Mesenchymal stem cell (in vitro differentiated cells and primary cell): ENCODE measurements around the gene CKAP5. TPM values are rescaled to one million over a fixed set of nuclear protein-coding genes. Genes with fewer than 3 reads are reported as not detected.

Experiments used
- DNase-seq: peaks from one replicate; pipeline ENCODE4 v3.0.0-alpha.2; 2013
- H2AFZ ChIP-seq: one replicate; pipeline ENCODE4 v1.6.1; 2013; ENCODE audit warnings: low read depth, mild to moderate bottlenecking, control low read depth, inconsistent platforms, low read length, moderate library complexity
- H2AK5ac ChIP-seq: 2 replicates; pipeline ENCODE4 v1.6.1; 2013; ENCODE audit warnings: low read length, moderate library complexity, mild to moderate bottlenecking, inconsistent platforms; ENCODE audit not compliant: severe bottlenecking
- H2BK120ac ChIP-seq: one replicate; pipeline ENCODE4 v1.6.1; 2013; ENCODE audit warnings: low read depth, mild to moderate bottlenecking, inconsistent platforms, low read length, moderate library complexity
- H2BK12ac ChIP-seq, 2 experiments: one replicate each; pipeline ENCODE4 v1.6.1; 2013; ENCODE audit warnings: inconsistent platforms in 2 of 2, low read length in 2 of 2, mild to moderate bottlenecking in 2 of 2, moderate library complexity in 2 of 2, control low read depth in 1 of 2
- H2BK15ac ChIP-seq: one replicate; pipeline ENCODE4 v1.6.1; 2013; ENCODE audit warnings: mild to moderate bottlenecking, low read depth, inconsistent platforms; ENCODE audit not compliant: poor library complexity, severe bottlenecking
- H2BK5ac ChIP-seq: 2 replicates; pipeline ENCODE4 v1.6.1; 2013; ENCODE audit warnings: low read depth, mild to moderate bottlenecking, low read length, control low read depth, inconsistent platforms; ENCODE audit not compliant: poor library complexity, severe bottlenecking
- H3K14ac ChIP-seq, 2 experiments: one replicate each; pipeline ENCODE4 v1.6.1; 2013; ENCODE audit warnings: inconsistent platforms in 2 of 2, low read length in 2 of 2, control low read depth in 1 of 2, mild to moderate bottlenecking in 1 of 2, moderate library complexity in 1 of 2
- H3K18ac ChIP-seq, 2 experiments: one replicate each; pipeline ENCODE4 v1.6.1; 2013; ENCODE audit warnings: inconsistent platforms in 2 of 2, low read length in 2 of 2, control low read depth in 1 of 2, low read depth in 1 of 2, mild to moderate bottlenecking in 1 of 2
- H3K23ac ChIP-seq, 2 experiments: one replicate each; pipeline ENCODE4 v1.6.1; 2013; ENCODE audit warnings: inconsistent platforms in 2 of 2, low read length in 2 of 2, mild to moderate bottlenecking in 2 of 2, moderate library complexity in 2 of 2, control low read depth in 1 of 2
- H3K27ac ChIP-seq: 2 replicates; pipeline ENCODE4 v1.5.1; 2013; ENCODE audit warnings: mild to moderate bottlenecking, moderate library complexity, low read length, control low read depth, inconsistent platforms; ENCODE audit not compliant: poor library complexity, severe bottlenecking
- H3K27me3 ChIP-seq, 2 experiments: 2 replicates each; pipeline versions ENCODE4 v1.6.1 to v1.7.0; 2013; ENCODE audit warnings: low read length in 2 of 2, mild to moderate bottlenecking in 2 of 2, moderate library complexity in 2 of 2, control low read depth in 1 of 2, inconsistent platforms in 1 of 2; ENCODE audit not compliant: control insufficient read depth in 1 of 2, insufficient read depth in 1 of 2
- H3K36me3 ChIP-seq, 2 experiments: 2 replicates each; pipeline versions ENCODE4 v1.6.1 to v1.7.0; 2013; ENCODE audit warnings: low read length in 2 of 2, control low read depth in 1 of 2, inconsistent platforms in 1 of 2, low read depth in 1 of 2, mild to moderate bottlenecking in 1 of 2; ENCODE audit not compliant: insufficient read depth in 2 of 2, control insufficient read depth in 1 of 2
- H3K4ac ChIP-seq, 2 experiments: one replicate each; pipeline ENCODE4 v1.6.1; 2013; ENCODE audit warnings: inconsistent platforms in 2 of 2, low read length in 2 of 2, mild to moderate bottlenecking in 2 of 2, moderate library complexity in 2 of 2, control low read depth in 1 of 2, low read depth in 1 of 2
- H3K4me1 ChIP-seq: 2 replicates; pipeline ENCODE4 v1.6.1; 2013; ENCODE audit warnings: low read depth, low read length, control low read depth; ENCODE audit not compliant: control insufficient read depth, insufficient read depth
- H3K4me2 ChIP-seq: 2 replicates; pipeline ENCODE4 v1.6.1; 2013; ENCODE audit warnings: low read length, mild to moderate bottlenecking, inconsistent platforms; ENCODE audit not compliant: poor library complexity, severe bottlenecking
- H3K4me3 ChIP-seq, 2 experiments: 2 replicates each; pipeline versions ENCODE4 v1.5.1 to v1.7.0; 2013; ENCODE audit warnings: low read length in 2 of 2, mild to moderate bottlenecking in 2 of 2, control low read depth in 1 of 2, low read depth in 1 of 2; ENCODE audit not compliant: insufficient read depth in 1 of 2
- H3K79me1 ChIP-seq: replicated peaks from 2 replicates; pipeline ENCODE4 v1.6.1; 2013; ENCODE audit warnings: mild to moderate bottlenecking, control low read depth, low read length, inconsistent platforms; ENCODE audit not compliant: poor library complexity, severe bottlenecking
- H3K9ac ChIP-seq: 2 replicates; pipeline ENCODE4 v1.7.0; 2013; ENCODE audit warnings: mild to moderate bottlenecking, low read length, moderate library complexity
- H3K9me3 ChIP-seq: 2 replicates; pipeline ENCODE4 v1.7.0; 2013; ENCODE audit warnings: mild to moderate bottlenecking, low read length; ENCODE audit not compliant: control insufficient read depth
- H4K8ac ChIP-seq: one replicate; pipeline ENCODE4 v1.6.1; 2013; ENCODE audit warnings: inconsistent platforms, mild to moderate bottlenecking, low read length, moderate library complexity
- H4K91ac ChIP-seq: one replicate; pipeline ENCODE4 v1.6.1; 2013; ENCODE audit warnings: mild to moderate bottlenecking, low read length, inconsistent platforms
- WGBS: methylation state at CpG from one replicate; pipeline ENCODE4 v1.1.7; 2013; ENCODE audit warnings: mixed read lengths; 5-methylcytosine and 5-hydroxymethylcytosine counted together
- polyA plus RNA-seq, 2 experiments: library from polyadenylated mRNA; stranded (reverse); fragments of 200-250 nt; gene quantifications; one replicate each; pipeline ENCODE4 v1.2.3, GENCODE V29; 2013

CKAP5 gene
- 22.6 TPM for polyA plus RNA-seq (2013, experiment 1 of 2)
- polyA plus RNA-seq (2013, experiment 2 of 2) = 21.7 TPM

DNA sequence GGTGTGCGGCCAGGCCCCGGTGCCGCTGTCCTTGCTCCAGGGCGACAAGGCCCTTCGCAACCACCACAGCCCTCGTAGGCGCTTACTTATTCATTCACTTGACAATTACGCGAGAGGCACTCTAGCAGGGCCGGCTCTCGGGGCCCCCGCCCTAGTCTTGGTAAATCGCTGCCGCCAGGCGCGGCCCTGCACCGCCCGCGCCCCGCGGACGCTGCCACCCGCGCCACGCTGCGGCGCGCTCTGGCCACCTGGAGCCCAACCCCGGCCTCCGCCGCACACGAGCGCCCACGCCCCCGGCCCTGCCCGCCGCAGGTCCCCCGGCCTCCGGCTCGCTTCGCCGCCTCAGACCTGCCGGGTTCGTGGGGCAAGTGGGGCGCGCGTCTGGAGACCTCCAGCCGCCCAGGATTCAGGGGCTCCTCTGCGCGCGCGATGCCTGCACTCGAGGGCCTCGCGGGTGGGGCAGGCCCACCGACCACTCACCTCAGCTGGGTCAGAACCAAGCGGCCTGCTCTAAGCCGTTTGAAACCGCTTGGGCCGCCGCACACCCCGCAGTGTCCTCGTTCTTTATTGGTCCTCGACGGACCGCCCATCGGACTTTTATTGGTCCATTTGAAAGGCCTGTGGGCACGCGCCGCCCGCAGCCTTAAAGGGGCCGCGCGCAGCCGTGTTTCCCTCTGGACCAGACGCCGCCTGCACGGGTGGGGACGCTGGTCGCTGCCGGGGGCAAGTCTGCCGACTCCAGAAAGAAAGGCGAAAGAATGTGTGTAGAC, at the start of gene CKAP5:
Gene CKAP5, minus strand, starts transcription at position 541 of the 770 bp plus-strand sequence. CDS start 25,049 bp downstream, outside the sequence.
- peak within 1 kb of the TSS; percentile 2 for H3K27ac ChIP-seq
- under 1% methylated on average over 78 of the region's 83 CpGs for whole genome bisulfite sequencing

GRCh38 chr11:46895821-46896220, 49.7 kb upstream of the CKAP5 start:
- no peak for DNase-seq
- H2AK5ac ChIP-seq = no peak overlapping the region
- H3K14ac ChIP-seq = no peak overlapping the region
- no peak overlapping the region for H3K4ac ChIP-seq
- no peak overlapping the region for H3K23ac ChIP-seq
- H2BK120ac ChIP-seq = no peak overlapping the region
- no peak overlapping the region for H2BK5ac ChIP-seq
- peak overlapping the region in 1 of 2 experiments; percentile 1 for H3K18ac ChIP-seq
- peaks cover 18 to 48% of the 10 kb centered on the region in 2 experiments for H3K36me3 ChIP-seq
- H3K4me2 ChIP-seq = no peak overlapping the region
- H3K4me3 ChIP-seq = no peak overlapping the region
- no peak overlapping the region for H4K8ac ChIP-seq
- H4K91ac ChIP-seq = no peak overlapping the region
- no peak overlapping the region for H3K9ac ChIP-seq
- H2BK15ac ChIP-seq = no peak overlapping the region
- H3K4me1 ChIP-seq = peaks cover 2% of the 10 kb centered on the region
- 96% methylated on average over 10 of the region's 10 CpGs for WGBS
- H2AFZ ChIP-seq = no peak overlapping the region
- no peak overlapping the region for H2BK12ac ChIP-seq
- H3K79me1 ChIP-seq = no peaks in the 10 kb centered on the region
- H3K9me3 ChIP-seq = no peaks in the 10 kb centered on the region
- H3K27me3 ChIP-seq = no peaks in the 10 kb centered on the region
- no peak overlapping the region for H3K27ac ChIP-seq

More for the DNA sequence above, at the start of gene CKAP5:
- peak within 1 kb of the TSS; percentile 94 to 97 for H3K18ac ChIP-seq
- H2BK120ac ChIP-seq = peak within 1 kb of the TSS; percentile 90
- peak within 1 kb of the TSS; percentile 80 to 90 for H3K4ac ChIP-seq
- H3K27me3 ChIP-seq = no peaks in the 10 kb centered on the region
- H2AK5ac ChIP-seq = no peak within 1 kb of the TSS
- peak within 1 kb of the TSS; percentile 98 to 100 for H3K4me3 ChIP-seq
- H4K91ac ChIP-seq = peak within 1 kb of the TSS; percentile 67
- peak within 1 kb of the TSS; percentile 99 for H3K9ac ChIP-seq
- no peak within 1 kb of the TSS for H2BK12ac ChIP-seq
- no peak within 1 kb of the TSS for H2BK5ac ChIP-seq
- peak within 1 kb of the TSS; percentile 100 for H4K8ac ChIP-seq
- H2AFZ ChIP-seq = peak within 1 kb of the TSS; percentile 75
- H3K14ac ChIP-seq = peak within 1 kb of the TSS in 1 of 2 experiments; percentile 94
- DNase-seq = peak; percentile 94
- H3K4me2 ChIP-seq = peak within 1 kb of the TSS; percentile 85
- no peaks in the 10 kb centered on the region for H3K9me3 ChIP-seq
- no peaks in the 10 kb centered on the region for H3K79me1 ChIP-seq
- no peaks in the 10 kb centered on the region for H3K36me3 ChIP-seq
- H3K4me1 ChIP-seq = peaks cover 3% of the 10 kb centered on the region
- peak within 1 kb of the TSS; percentile 23 for H2BK15ac ChIP-seq
- peak within 1 kb of the TSS in 1 of 2 experiments; percentile 63 for H3K23ac ChIP-seq

DNA sequence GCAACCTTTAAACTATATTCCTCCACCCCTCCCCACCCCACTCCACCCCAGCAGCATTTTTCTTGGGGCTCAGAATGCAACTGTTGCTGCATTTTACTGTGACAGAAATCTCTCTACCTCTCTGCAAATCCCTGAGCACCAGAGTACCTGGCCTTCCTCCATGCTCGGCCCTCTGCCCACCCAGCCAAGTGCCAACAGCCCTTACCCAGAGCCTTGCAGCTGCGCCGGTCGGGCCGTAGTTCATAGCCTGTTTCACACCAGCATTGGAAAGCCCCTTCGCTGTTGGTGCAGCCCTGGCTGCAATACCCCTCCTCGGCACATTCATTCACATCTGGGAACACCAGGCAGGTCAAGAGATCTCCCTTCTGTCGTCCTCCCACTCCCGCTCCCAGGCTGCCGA, 48.9 kb upstream of the CKAP5 start:
- H2BK15ac ChIP-seq = no peak overlapping the region
- WGBS = over 99% methylated on average over 10 of the region's 10 CpGs
- no peak overlapping the region for H4K91ac ChIP-seq
- no peak overlapping the region for H2BK5ac ChIP-seq
- no peak for DNase-seq
- no peak overlapping the region for H3K4me2 ChIP-seq
- no peak overlapping the region for H3K18ac ChIP-seq
- no peak overlapping the region for H4K8ac ChIP-seq
- H2AK5ac ChIP-seq = no peak overlapping the region
- H3K4me1 ChIP-seq = peaks cover 2% of the 10 kb centered on the region
- no peak overlapping the region for H3K27ac ChIP-seq
- H3K9me3 ChIP-seq = no peaks in the 10 kb centered on the region
- H3K4ac ChIP-seq = no peak overlapping the region
- H2BK12ac ChIP-seq = no peak overlapping the region
- H3K27me3 ChIP-seq = no peaks in the 10 kb centered on the region
- H3K14ac ChIP-seq = no peak overlapping the region
- H3K4me3 ChIP-seq = no peak overlapping the region
- H3K23ac ChIP-seq = no peak overlapping the region
- H3K9ac ChIP-seq = no peak overlapping the region
- H2AFZ ChIP-seq = no peak overlapping the region
- H3K79me1 ChIP-seq = no peaks in the 10 kb centered on the region
- no peak overlapping the region for H2BK120ac ChIP-seq
- peaks cover 18 to 51% of the 10 kb centered on the region in 2 experiments for H3K36me3 ChIP-seq

DNA sequence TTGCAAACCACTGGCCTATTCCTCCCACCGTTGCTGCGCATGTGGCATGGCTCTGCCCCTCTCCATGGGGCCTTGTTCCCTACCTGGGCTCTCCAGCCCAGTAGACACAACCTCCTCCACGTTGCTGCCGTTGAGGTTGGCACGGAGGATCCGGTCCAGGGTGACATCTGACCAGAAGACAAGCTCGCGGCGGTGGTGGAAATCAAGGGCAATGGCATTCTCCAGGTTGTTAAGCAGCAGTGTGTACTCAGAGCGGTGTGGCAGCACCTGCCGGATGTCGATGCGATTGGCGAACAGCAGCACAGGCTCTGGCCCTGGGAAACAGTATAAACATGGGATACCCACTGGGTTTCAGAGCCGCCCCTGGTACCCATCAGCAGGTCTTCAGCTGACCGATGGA, 48.4 kb upstream of the CKAP5 start:
- Histone ChIP-seq H2BK12ac (no peak overlapping the region), H3K36me3 (peaks cover 15 to 52% of the 10 kb centered on the region in 2 experiments), H3K27me3 (no peaks in the 10 kb centered on the region), H3K18ac (no peak overlapping the region), H2BK15ac (no peak overlapping the region), H3K79me1 (no peaks in the 10 kb centered on the region), H2AK5ac (no peak overlapping the region), H3K4me1 (peaks cover 2% of the 10 kb centered on the region), H3K4me2 (no peak overlapping the region), H3K27ac (no peak overlapping the region), H4K91ac (no peak overlapping the region), H3K4ac (no peak overlapping the region), H3K9me3 (no peaks in the 10 kb centered on the region), H4K8ac (no peak overlapping the region), H2BK120ac (no peak overlapping the region), H2AFZ (no peak overlapping the region), H3K4me3 (no peak overlapping the region), H3K14ac (no peak overlapping the region), H3K23ac (no peak overlapping the region), H2BK5ac (no peak overlapping the region), H3K9ac (no peak overlapping the region)
- WGBS = 98% methylated on average over 16 of the region's 16 CpGs
- no peak for DNase-seq
